ENCODE measurements around the gene GRM1.

GRM1 gene

DNA sequence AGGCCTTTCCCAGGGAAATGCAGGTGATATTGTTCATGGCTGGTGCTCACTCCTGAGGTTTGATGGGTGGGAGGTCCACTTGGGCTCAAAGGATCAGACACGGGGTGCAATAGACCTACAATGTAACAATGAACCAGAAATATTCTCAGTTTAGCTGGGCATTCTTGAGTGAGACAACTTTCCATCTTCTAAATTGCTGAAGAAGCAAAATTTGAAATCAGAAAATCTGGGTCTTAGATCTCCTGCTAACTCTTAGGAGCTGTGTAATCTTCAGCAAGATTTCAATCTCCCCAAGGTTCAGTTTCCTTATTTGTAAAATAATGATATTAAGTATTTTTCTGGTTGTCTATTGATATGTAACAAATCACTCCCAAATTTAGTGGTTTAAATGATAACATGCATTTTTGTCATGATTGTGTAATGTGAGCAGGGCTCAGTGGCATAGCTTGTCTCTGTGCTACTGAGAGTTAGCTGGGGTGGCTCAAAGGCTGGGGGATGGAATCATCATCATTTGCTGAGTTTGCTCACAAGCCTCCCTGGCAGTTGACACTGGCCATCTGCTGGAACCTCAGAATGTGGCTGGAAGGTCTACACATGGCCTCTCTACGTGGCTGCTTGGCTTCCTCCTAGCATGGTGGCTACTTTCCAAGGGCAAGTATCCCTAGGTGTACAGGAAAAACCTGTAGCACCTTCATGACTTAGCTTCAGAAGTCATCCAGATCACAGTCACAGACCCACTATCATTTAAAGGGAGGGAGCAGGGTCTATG is 98.8 kb downstream of the GRM1 start:
- H3K9me3 ChIP-seq (ENCODE audit: control insufficient read depth in 5 of 5, low read length in 5 of 5): no peaks in the 10 kb centered on the region
- H3K4me1 ChIP-seq (ENCODE audit: control insufficient read depth in 5 of 5, insufficient read depth in 5 of 5, low read length in 5 of 5): no peaks in the 10 kb centered on the region
- no peak overlapping the region for H3K4me3 ChIP-seq (ENCODE audit: low read depth in 1 of 5, low read length in 5 of 5)
- no peak overlapping the region for H3K27ac ChIP-seq (ENCODE audit: low read depth, low read length)
- H3K9ac ChIP-seq (ENCODE audit: low read length in 5 of 5): no peak overlapping the region
- no peaks in the 10 kb centered on the region for H3K36me3 ChIP-seq (ENCODE audit: control insufficient read depth in 5 of 5, insufficient read depth in 5 of 5, low read length in 5 of 5)
- H3K27me3 ChIP-seq (ENCODE audit: control insufficient read depth in 5 of 5, insufficient read depth in 4 of 5, low read length in 5 of 5): no peaks in the 10 kb centered on the region

DNA sequence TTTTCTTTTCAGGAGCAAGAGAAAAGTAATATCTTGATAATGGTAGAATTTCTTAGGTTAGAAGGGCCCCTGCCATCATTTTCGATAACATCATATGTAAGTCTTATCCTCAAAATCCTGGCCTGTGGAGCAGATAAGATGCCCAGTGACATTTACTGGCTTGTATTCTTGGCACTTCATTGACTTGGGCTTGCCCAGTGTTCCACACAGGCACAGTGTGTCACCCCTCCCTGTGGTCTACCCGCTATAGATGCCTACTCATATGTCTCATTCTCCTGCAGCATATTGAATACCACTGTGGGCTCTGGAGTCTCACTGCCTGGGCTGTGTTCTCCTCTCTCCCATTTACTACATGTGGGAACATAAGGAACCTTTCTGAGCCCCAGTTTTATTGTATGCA is 105.0 kb downstream of the GRM1 start:
- H3K27me3 ChIP-seq (ENCODE audit: control insufficient read depth in 5 of 5, insufficient read depth in 4 of 5, low read length in 5 of 5): no peaks in the 10 kb centered on the region
- H3K36me3 ChIP-seq (ENCODE audit: control insufficient read depth in 5 of 5, insufficient read depth in 5 of 5, low read length in 5 of 5): no peaks in the 10 kb centered on the region
- H3K4me1 ChIP-seq (ENCODE audit: control insufficient read depth in 5 of 5, insufficient read depth in 5 of 5, low read length in 5 of 5): no peaks in the 10 kb centered on the region
- H3K9ac ChIP-seq (ENCODE audit: low read length in 5 of 5): no peak overlapping the region
- peaks cover 0 to 4% (median 0%) of the 10 kb centered on the region in 5 donors for H3K9me3 ChIP-seq (ENCODE audit: control insufficient read depth in 5 of 5, low read length in 5 of 5)
- no peak overlapping the region for H3K4me3 ChIP-seq (ENCODE audit: low read depth in 1 of 5, low read length in 5 of 5)
- H3K27ac ChIP-seq (ENCODE audit: low read depth, low read length): no peak overlapping the region

DNA sequence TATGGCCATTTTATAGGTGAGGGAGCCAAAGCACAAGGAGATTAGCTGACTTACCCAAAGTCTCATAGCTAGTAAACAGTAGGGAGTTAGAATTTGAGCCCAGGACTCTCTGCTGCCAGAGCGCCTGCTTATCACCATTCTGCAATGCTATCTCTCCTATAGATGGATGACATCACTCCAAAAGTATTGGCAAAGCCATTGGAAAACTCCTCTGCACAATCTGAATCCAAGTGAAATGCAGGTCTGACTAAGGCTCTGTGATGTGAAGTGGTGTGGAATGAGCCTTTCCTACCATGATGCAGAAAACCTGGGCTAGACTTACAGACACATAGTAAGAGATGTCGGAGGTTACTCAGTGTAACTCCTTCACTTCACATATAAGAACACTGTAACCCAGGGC is 106.3 kb downstream of the GRM1 start:
- Histone ChIP-seq H3K27ac (ENCODE audit: low read depth, low read length) (no peak overlapping the region), H3K4me3 (ENCODE audit: low read depth in 1 of 5, low read length in 5 of 5) (no peak overlapping the region), H3K27me3 (ENCODE audit: control insufficient read depth in 5 of 5, insufficient read depth in 4 of 5, low read length in 5 of 5) (no peaks in the 10 kb centered on the region), H3K9me3 (ENCODE audit: control insufficient read depth in 5 of 5, low read length in 5 of 5) (peaks cover 0 to 4% (median 0%) of the 10 kb centered on the region in 5 donors), H3K9ac (ENCODE audit: low read length in 5 of 5) (no peak overlapping the region), H3K4me1 (ENCODE audit: control insufficient read depth in 5 of 5, insufficient read depth in 5 of 5, low read length in 5 of 5) (no peaks in the 10 kb centered on the region), H3K36me3 (ENCODE audit: control insufficient read depth in 5 of 5, insufficient read depth in 5 of 5, low read length in 5 of 5) (no peaks in the 10 kb centered on the region)

DNA sequence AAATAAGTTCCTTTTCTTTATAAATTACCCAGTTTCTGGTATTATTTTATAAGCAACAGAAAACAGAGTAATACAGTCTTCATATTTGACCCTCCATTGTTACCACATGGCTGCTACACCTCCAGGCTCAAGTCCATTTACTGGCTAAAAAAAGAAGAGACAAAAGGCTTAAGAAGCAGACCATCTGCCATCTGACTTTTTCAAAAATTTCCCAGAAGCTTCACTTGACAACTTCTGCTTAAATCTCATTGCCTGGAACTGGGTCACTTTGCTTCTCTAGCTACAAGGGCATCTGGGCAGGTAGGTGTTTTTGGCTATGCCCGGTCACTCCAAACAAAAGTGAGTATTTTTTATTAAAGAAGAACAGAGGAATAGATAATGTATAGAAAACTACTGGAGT is 118.0 kb downstream of the GRM1 start:
- Histone ChIP-seq H3K4me3 (ENCODE audit: low read depth in 1 of 5, low read length in 5 of 5) (no peak overlapping the region), H3K4me1 (ENCODE audit: control insufficient read depth in 5 of 5, insufficient read depth in 5 of 5, low read length in 5 of 5) (no peaks in the 10 kb centered on the region), H3K36me3 (ENCODE audit: control insufficient read depth in 5 of 5, insufficient read depth in 5 of 5, low read length in 5 of 5) (no peaks in the 10 kb centered on the region), H3K27ac (ENCODE audit: low read depth, low read length) (no peak overlapping the region), H3K27me3 (ENCODE audit: control insufficient read depth in 5 of 5, insufficient read depth in 4 of 5, low read length in 5 of 5) (no peaks in the 10 kb centered on the region), H3K9me3 (ENCODE audit: control insufficient read depth in 5 of 5, low read length in 5 of 5) (peaks cover 0 to 3% (median 0%) of the 10 kb centered on the region in 5 donors), H3K9ac (ENCODE audit: low read length in 5 of 5) (no peak overlapping the region)

DNA sequence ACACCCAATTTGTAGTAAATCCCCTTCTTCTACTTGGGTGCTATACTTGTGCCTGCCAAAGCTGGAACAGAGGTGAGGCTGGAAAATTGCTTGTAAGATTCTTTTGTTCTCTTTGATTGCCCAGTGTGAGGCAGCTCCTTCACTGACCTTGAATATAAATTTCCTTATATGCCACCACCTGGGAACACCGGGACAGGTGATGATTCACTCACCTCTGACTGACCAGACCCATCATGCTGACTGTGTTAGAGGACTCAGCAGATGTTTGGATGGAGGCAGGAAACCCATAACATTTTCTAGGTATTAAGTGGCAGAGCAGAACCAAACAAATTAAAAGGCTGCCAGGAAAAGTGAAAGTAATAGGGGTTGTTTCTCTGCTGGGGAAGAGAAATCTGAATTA is 120.9 kb downstream of the GRM1 start:
- H3K27me3 ChIP-seq (ENCODE audit: control insufficient read depth in 5 of 5, insufficient read depth in 4 of 5, low read length in 5 of 5): no peaks in the 10 kb centered on the region
- H3K27ac ChIP-seq (ENCODE audit: low read depth, low read length): no peak overlapping the region
- no peak overlapping the region for H3K9ac ChIP-seq (ENCODE audit: low read length in 5 of 5)
- no peak overlapping the region for H3K4me3 ChIP-seq (ENCODE audit: low read depth in 1 of 5, low read length in 5 of 5)
- no peaks in the 10 kb centered on the region for H3K36me3 ChIP-seq (ENCODE audit: control insufficient read depth in 5 of 5, insufficient read depth in 5 of 5, low read length in 5 of 5)
- H3K9me3 ChIP-seq (ENCODE audit: control insufficient read depth in 5 of 5, low read length in 5 of 5): no peaks in the 10 kb centered on the region
- no peaks in the 10 kb centered on the region for H3K4me1 ChIP-seq (ENCODE audit: control insufficient read depth in 5 of 5, insufficient read depth in 5 of 5, low read length in 5 of 5)

DNA sequence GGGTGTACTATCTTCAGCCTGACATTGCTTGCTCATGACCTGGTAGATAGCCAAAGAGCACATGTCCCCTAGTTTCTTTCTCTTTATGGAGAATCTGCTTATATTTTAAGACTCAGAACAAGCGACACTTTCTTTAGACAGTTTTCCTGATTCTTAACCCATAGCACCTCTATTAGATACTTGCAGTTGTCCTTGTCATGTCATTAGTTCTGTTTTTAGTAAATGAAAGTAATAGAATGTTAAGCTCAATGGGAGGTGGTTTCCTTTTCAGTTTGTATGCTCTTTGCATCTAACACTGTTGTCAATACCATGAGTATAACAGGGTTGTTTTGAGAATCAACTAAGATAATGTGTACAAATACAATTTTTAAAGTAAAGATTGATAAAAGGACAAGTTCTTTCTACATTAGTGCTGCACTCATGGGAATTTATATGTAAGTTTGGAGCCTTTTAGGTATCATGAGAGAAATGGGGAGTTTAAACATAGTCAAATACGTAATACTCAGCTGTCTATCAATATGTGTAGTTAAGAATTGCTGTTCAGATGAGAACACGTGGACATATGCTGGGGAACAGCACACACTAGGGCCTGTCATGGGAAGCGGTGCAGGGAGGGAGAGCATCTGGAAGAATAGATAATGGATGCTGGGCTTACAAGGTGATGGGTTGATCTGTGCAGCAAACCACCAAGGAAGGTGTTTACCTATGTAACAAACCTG is 124.3 kb downstream of the GRM1 start:
- H3K9me3 ChIP-seq (ENCODE audit: control insufficient read depth in 5 of 5, low read length in 5 of 5): no peaks in the 10 kb centered on the region
- no peaks in the 10 kb centered on the region for H3K36me3 ChIP-seq (ENCODE audit: control insufficient read depth in 5 of 5, insufficient read depth in 5 of 5, low read length in 5 of 5)
- H3K27me3 ChIP-seq (ENCODE audit: control insufficient read depth in 5 of 5, insufficient read depth in 4 of 5, low read length in 5 of 5): peaks cover 0 to 3% (median 0%) of the 10 kb centered on the region in 5 donors
- no peak overlapping the region for H3K9ac ChIP-seq (ENCODE audit: low read length in 5 of 5)
- no peak overlapping the region for H3K4me3 ChIP-seq (ENCODE audit: low read depth in 1 of 5, low read length in 5 of 5)
- no peaks in the 10 kb centered on the region for H3K4me1 ChIP-seq (ENCODE audit: control insufficient read depth in 5 of 5, insufficient read depth in 5 of 5, low read length in 5 of 5)
- H3K27ac ChIP-seq (ENCODE audit: low read depth, low read length): no peak overlapping the region

DNA sequence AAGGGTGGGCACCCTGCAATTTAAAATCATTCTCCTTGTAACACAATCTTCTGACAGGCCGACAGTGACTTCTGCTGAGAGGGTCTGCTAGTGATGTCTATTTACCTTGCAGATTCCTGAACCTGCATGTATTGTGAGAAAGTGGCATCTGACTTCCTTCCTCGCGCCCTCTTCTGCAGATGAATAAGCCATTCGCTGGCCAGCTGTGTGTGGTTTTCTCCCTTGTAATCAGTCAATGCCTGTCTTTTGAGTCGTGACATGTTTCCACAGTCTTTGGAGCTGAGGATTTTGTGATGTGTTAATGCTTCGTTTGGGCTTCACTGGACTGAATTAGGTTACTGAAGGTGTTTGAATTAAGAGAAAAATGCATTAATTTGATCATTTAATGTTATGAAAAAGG is 125.3 kb downstream of the GRM1 start:
- Histone ChIP-seq H3K27me3 (ENCODE audit: control insufficient read depth in 5 of 5, insufficient read depth in 4 of 5, low read length in 5 of 5) (peaks cover 0 to 3% (median 0%) of the 10 kb centered on the region in 5 donors), H3K9ac (ENCODE audit: low read length in 5 of 5) (no peak overlapping the region), H3K4me1 (ENCODE audit: control insufficient read depth in 5 of 5, insufficient read depth in 5 of 5, low read length in 5 of 5) (no peaks in the 10 kb centered on the region), H3K9me3 (ENCODE audit: control insufficient read depth in 5 of 5, low read length in 5 of 5) (no peaks in the 10 kb centered on the region), H3K27ac (ENCODE audit: low read depth, low read length) (no peak overlapping the region), H3K36me3 (ENCODE audit: control insufficient read depth in 5 of 5, insufficient read depth in 5 of 5, low read length in 5 of 5) (no peaks in the 10 kb centered on the region), H3K4me3 (ENCODE audit: low read depth in 1 of 5, low read length in 5 of 5) (no peak overlapping the region)

DNA sequence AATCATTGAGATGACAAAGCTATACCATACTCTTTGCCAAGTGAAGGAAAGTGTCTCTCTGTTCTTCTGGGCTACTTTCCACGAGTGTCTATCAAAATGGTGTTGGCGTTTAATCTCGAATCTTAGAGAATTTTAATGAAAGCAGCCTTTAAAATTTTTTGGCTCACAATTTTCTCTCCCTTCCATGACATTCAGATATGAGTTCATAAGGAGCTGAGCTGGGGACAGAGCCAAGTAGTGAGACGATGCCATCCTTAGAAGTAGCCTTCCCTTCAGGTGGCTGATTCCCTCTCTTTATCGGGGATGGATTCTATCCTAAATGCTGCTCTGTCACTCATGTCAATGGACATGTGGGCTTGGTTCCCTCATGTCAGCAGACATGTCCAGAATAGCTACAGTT is 132.8 kb downstream of the GRM1 start:
- Histone ChIP-seq H3K27me3 (ENCODE audit: control insufficient read depth in 5 of 5, insufficient read depth in 4 of 5, low read length in 5 of 5) (peaks cover 0 to 1% (median 0%) of the 10 kb centered on the region in 5 donors), H3K9ac (ENCODE audit: low read length in 5 of 5) (no peak overlapping the region), H3K9me3 (ENCODE audit: control insufficient read depth in 5 of 5, low read length in 5 of 5) (no peaks in the 10 kb centered on the region), H3K36me3 (ENCODE audit: control insufficient read depth in 5 of 5, insufficient read depth in 5 of 5, low read length in 5 of 5) (no peaks in the 10 kb centered on the region), H3K4me1 (ENCODE audit: control insufficient read depth in 5 of 5, insufficient read depth in 5 of 5, low read length in 5 of 5) (no peaks in the 10 kb centered on the region), H3K4me3 (ENCODE audit: low read depth in 1 of 5, low read length in 5 of 5) (no peak overlapping the region), H3K27ac (ENCODE audit: low read depth, low read length) (no peak overlapping the region)

DNA sequence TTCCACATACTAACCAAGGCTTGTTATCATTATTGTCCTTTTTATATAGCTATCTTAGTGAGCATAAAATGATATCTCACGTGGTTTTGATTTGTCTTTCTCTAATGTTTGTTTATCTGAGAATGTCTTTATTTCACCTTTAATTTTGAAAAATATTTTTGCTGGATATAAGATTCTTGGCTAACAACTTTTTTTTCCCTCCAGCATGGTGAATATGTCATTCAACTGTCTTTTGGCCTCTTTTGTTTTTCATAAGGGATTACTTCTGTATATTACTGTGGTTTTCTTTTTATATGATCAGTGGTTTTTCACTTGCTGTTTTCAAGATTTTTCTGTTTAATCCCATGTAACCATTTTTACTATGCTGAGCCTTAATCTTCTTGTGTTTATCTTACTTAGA is 141.0 kb downstream of the GRM1 start:
- Histone ChIP-seq H3K27me3 (ENCODE audit: control insufficient read depth in 5 of 5, insufficient read depth in 4 of 5, low read length in 5 of 5) (no peaks in the 10 kb centered on the region), H3K4me3 (ENCODE audit: low read depth in 1 of 5, low read length in 5 of 5) (no peak overlapping the region), H3K36me3 (ENCODE audit: control insufficient read depth in 5 of 5, insufficient read depth in 5 of 5, low read length in 5 of 5) (no peaks in the 10 kb centered on the region), H3K9me3 (ENCODE audit: control insufficient read depth in 5 of 5, low read length in 5 of 5) (peaks cover 0 to 7% (median 5%) of the 10 kb centered on the region in 5 donors), H3K27ac (ENCODE audit: low read depth, low read length) (no peak overlapping the region), H3K4me1 (ENCODE audit: control insufficient read depth in 5 of 5, insufficient read depth in 5 of 5, low read length in 5 of 5) (no peaks in the 10 kb centered on the region), H3K9ac (ENCODE audit: low read length in 5 of 5) (no peak overlapping the region)

DNA sequence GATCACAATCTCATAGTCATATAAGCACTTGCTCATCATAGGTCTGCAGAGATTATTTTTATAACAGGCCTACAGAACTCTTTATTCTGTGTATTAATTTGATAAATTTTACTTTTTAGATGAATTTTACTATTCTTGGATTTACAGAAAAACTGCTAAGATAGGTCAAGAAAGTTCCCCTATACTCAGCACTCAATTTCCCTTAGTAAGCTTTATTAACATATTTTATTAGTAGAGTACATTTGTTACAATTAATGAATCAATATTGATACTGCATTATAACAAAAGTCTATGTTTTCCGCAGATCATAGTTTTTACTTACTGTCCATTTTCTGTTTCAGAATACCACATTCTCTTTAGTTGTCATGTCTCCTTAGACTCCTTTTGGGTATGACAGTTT is 148.9 kb downstream of the GRM1 start:
- no peaks in the 10 kb centered on the region for H3K27me3 ChIP-seq (ENCODE audit: control insufficient read depth in 5 of 5, insufficient read depth in 4 of 5, low read length in 5 of 5)
- no peak overlapping the region for H3K9ac ChIP-seq (ENCODE audit: low read length in 5 of 5)
- H3K36me3 ChIP-seq (ENCODE audit: control insufficient read depth in 5 of 5, insufficient read depth in 5 of 5, low read length in 5 of 5): no peaks in the 10 kb centered on the region
- H3K27ac ChIP-seq (ENCODE audit: low read depth, low read length): no peak overlapping the region
- no peak overlapping the region for H3K4me3 ChIP-seq (ENCODE audit: low read depth in 1 of 5, low read length in 5 of 5)
- H3K9me3 ChIP-seq (ENCODE audit: control insufficient read depth in 5 of 5, low read length in 5 of 5): no peaks in the 10 kb centered on the region
- peaks cover 0 to 8% (median 0%) of the 10 kb centered on the region in 5 donors for H3K4me1 ChIP-seq (ENCODE audit: control insufficient read depth in 5 of 5, insufficient read depth in 5 of 5, low read length in 5 of 5)
